Heart right ventricle (tissue), 16 donors: ENCODE measurements around the gene MACROD2. TPM values are rescaled to one million over a fixed set of nuclear protein-coding genes. Genes with fewer than 3 reads are reported as not detected.

ENCODE experiments used
- ATAC-seq, 8 donors: fragments of 200-7000 bp; cut with Tn5 transposase; one replicate each; pipeline ENCODE4 v1.9.1; 2020; ENCODE audit warnings: mild to moderate bottlenecking in 8 of 8, moderate library complexity in 8 of 8, moderate number of reproducible peaks in 1 of 8
- DNase-seq, 2 donors: peaks; one replicate each; pipeline ENCODE4 v3.0.0-alpha.2; 2020
- H3K27ac ChIP-seq, 10 donors: fragments of 200-600 bp; sonication (generic) in 2 of 10; one replicate each; pipeline versions ENCODE4 v1.5.0 to v1.8.0; 2020 to 2022; ENCODE audit warnings: mild to moderate bottlenecking in 3 of 10
- H3K27me3 ChIP-seq, 7 donors: fragments of 200-600 bp; one replicate each; pipeline ENCODE4 v1.8.0; 2021 to 2022; ENCODE audit warnings: mild to moderate bottlenecking in 2 of 7
- H3K36me3 ChIP-seq, 9 donors: fragments of 200-600 bp; sonication (generic) in 1 of 9; one replicate each; pipeline versions ENCODE4 v1.5.0 to v1.8.0; 2020 to 2022; ENCODE audit warnings: mild to moderate bottlenecking in 2 of 9
- H3K4me1 ChIP-seq, 9 donors: fragments of 200-600 bp; sonication (generic) in 1 of 9; one replicate each; pipeline versions ENCODE4 v1.5.0 to v1.8.0; 2020 to 2022; ENCODE audit warnings: mild to moderate bottlenecking in 4 of 9
- H3K4me3 ChIP-seq, 10 donors: fragments of 200-600 bp; sonication (generic) in 2 of 10; one replicate each; pipeline versions ENCODE4 v1.5.0 to v1.8.0; 2020 to 2022; ENCODE audit warnings: mild to moderate bottlenecking in 7 of 10, moderate library complexity in 2 of 10
- H3K9me3 ChIP-seq, 11 donors: fragments of 200-600 bp in 10 of 11; sonication (generic) in 2 of 11; one replicate each; pipeline versions ENCODE4 v1.5.0 to v1.8.0; 2013 to 2022; ENCODE audit warnings: mild to moderate bottlenecking in 2 of 11, control low read depth in 1 of 11, moderate library complexity in 1 of 11
- CTCF ChIP-seq, 9 donors: fragments of 200-600 bp; sonication (generic) in 2 of 9; IDR thresholded peaks; one replicate each; pipeline versions ENCODE4 v1.5.0 to v1.8.0; 2021 to 2022; ENCODE audit warnings: antibody characterized with exemption in 9 of 9, mild to moderate bottlenecking in 5 of 9, moderate library complexity in 1 of 9
- WGBS, 2 donors: extraction: QIAGEN DNeasy Blood & Tissue Kit; methylation state at CpG; one replicate each; pipeline ENCODE4 v1.1.7; 2013; ENCODE audit warnings: inconsistent platforms in 1 of 2; 5-methylcytosine and 5-hydroxymethylcytosine counted together
- intact Hi-C, 10 donors: fragments of 100-400 bp; cut with DNase I; formaldehyde crosslinking; loops; one replicate each; pipeline versions ENCODE4 v1.11.1 to v1.14.2; 2022
- polyA plus RNA-seq, 2 donors: library from polyadenylated mRNA; stranded (reverse); fragments of 200-250 nt; gene quantifications; one replicate each; pipeline ENCODE4 v1.2.3, GENCODE V29; 2013
- total RNA-seq, 10 donors: library from RNA; stranded (reverse); fragmentation: NEBNext Ultra II Directional in 3 of 10; extraction: Animal tissue kit (Norgen Biotek cat#: 25700) in 3 of 10; gene quantifications; one replicate each; pipeline versions ENCODE4 v1.2.1 to v1.2.4, GENCODE V29; 2021 to 2023
- donor health status: Arrhythmogenic right ventricular cardiomyopathy.
- donor health status: ischemic (EF 13 %, LVEDD 7.1; RV severe dilation, severe dysfunction).
- donor health status: healthy with polysubstance abuse.
- donor health status: DM: no; HTN: yes; CAD: no.
- donor health status: DM: no; HTN: no; CAD: no.
- donor health status: ischemic (EF 25% LVEDD 6.9; RV normal size, moderate dysfunction).
- donor health status: ischemic (EF 25% LVEDD 5.7; RV mildly dilated, moderate dysfunction).
- donor health status: healthy.
- donor health status: DM: yes; HTN: yes; CAD: no.
- donor health status: Ischemic cardiomyopathy.
- donor health status: ischemic (EF 35%, LVEDD 5.7; RV mildly dilated, moderate dysfunction).
- donor health status: nonischemic (EF 11% LVEDD 7.7; RV severe dilation, severe dysfunction).
- donor health status: DM: yes; HTN: yes; CAD: no.
- donor health status: PGD.
- donor health status: ischemic (EF 29% LVEDD 5.4; RV normal size, mild dysfunction).
- donor health status: nonischemic (EF 23%, LVEDD 6.1; RV moderate dilation, normal function).

The MACROD2 gene
- total and polyA plus RNA-seq, 12 donors = 0.28 to 6.4 (median 4.1) TPM

GRCh38 chr20:15265581-15266309 is 1270.4 kb downstream of the MACROD2 start:
- intact Hi-C loops = no loop called here
- 69 to 71% methylated on average over 1 of the region's 1 CpG for WGBS, 2 donors
- no peak for DNase-seq
- TF ChIP-seq CTCF (IDR thresholded peaks at IDR 0.05) = no peak
- no peak overlapping the region for H3K27ac ChIP-seq
- H3K36me3 ChIP-seq = no peaks in the 10 kb centered on the region
- no peaks in the 10 kb centered on the region for H3K4me1 ChIP-seq
- peaks cover 0 to 8% (median 0%) of the 10 kb centered on the region in 11 donors for H3K9me3 ChIP-seq
- H3K27me3 ChIP-seq = no peaks in the 10 kb centered on the region
- H3K4me3 ChIP-seq = no peak overlapping the region
- no peak for ATAC-seq

GRCh38 chr20:15267935-15268334 is 1272.6 kb downstream of the MACROD2 start:
- no peak for ATAC-seq
- 17 to 38% methylated on average over 1 of the region's 1 CpG for WGBS, 2 donors
- Histone ChIP-seq H3K36me3 (no peaks in the 10 kb centered on the region), H3K4me3 (no peak overlapping the region), H3K27ac (no peak overlapping the region), H3K27me3 (no peaks in the 10 kb centered on the region), H3K9me3 (peaks cover 0 to 6% (median 0%) of the 10 kb centered on the region in 11 donors), H3K4me1 (no peaks in the 10 kb centered on the region)
- TF ChIP-seq CTCF (IDR thresholded peaks at IDR 0.05) = no peak
- intact Hi-C loops = no loop called here
- no peak for DNase-seq

GRCh38 chr20:15278041-15278440 is 1282.7 kb downstream of the MACROD2 start:
- Histone ChIP-seq H3K9me3 (peaks cover 0 to 15% (median 0%) of the 10 kb centered on the region in 11 donors), H3K27ac (no peak overlapping the region), H3K4me3 (no peak overlapping the region), H3K4me1 (no peaks in the 10 kb centered on the region), H3K27me3 (no peaks in the 10 kb centered on the region), H3K36me3 (no peaks in the 10 kb centered on the region)
- no peak for DNase-seq
- ATAC-seq = no peak
- TF ChIP-seq CTCF (IDR thresholded peaks at IDR 0.05) = no peak
- intact Hi-C loops = no loop called here

- intact Hi-C loops = no loop called here
- no peaks in the 10 kb centered on the region for H3K4me1 ChIP-seq
- H3K9me3 ChIP-seq = peaks cover 0 to 5% (median 0%) of the 10 kb centered on the region in 11 donors
- H3K27me3 ChIP-seq = no peaks in the 10 kb centered on the region
- ATAC-seq (no peak), DNase-seq (no peak)
- WGBS, 2 donors = 84 to 86% methylated on average over 5 of the region's 5 CpGs
- H3K36me3 ChIP-seq = no peaks in the 10 kb centered on the region
- no peak overlapping the region for H3K27ac ChIP-seq
- TF ChIP-seq CTCF (IDR thresholded peaks at IDR 0.05) = no peak
- H3K4me3 ChIP-seq = no peak overlapping the region
Observed at GRCh38 chr20:15287329-15287728, 1292.0 kb downstream of the MACROD2 start.
